ENCODE results near the gene EIF5B. TPM values are rescaled to one million over a fixed set of nuclear protein-coding genes. Genes with fewer than 3 reads are reported as not detected.

The EIF5B gene
- total and polyA plus RNA-seq, 2 experiments from 2014 or later: 34.2 to 108 TPM

GRCh38 chr2:99350194-99350593 lies 13.0 kb downstream of the EIF5B start:
- no peak for DNase-seq (ENCODE audit: low spot score)
- no peak overlapping the region for H3K4me2 ChIP-seq
- Mint-ChIP-seq H3K9me3 (no peaks in the 10 kb centered on the region), H3K27me3 (ENCODE audit: insufficient read depth, low read depth, poor library complexity) (no peaks in the 10 kb centered on the region), H3K27ac (no peak overlapping the region), H3K4me3 (no peak overlapping the region), H3K36me3 (ENCODE audit: low read depth) (no peaks in the 10 kb centered on the region), H3K4me1 (peaks cover 2% of the 10 kb centered on the region; the same call in 2 of the 3 replicates)
- H3K27ac ChIP-seq (ENCODE audit: low read depth): no peak overlapping the region
- no peaks in the 10 kb centered on the region for H3K36me3 ChIP-seq (ENCODE audit: insufficient read depth)
- H3K79me2 ChIP-seq (replicated peaks; ENCODE audit: insufficient read depth): peaks cover 100% of the 10 kb centered on the region
- H3K9me2 ChIP-seq (ENCODE audit: insufficient read depth): no peaks in the 10 kb centered on the region
- H4K20me1 ChIP-seq (replicated peaks; ENCODE audit: insufficient read depth): peaks cover 58% of the 10 kb centered on the region
- H3F3A ChIP-seq (replicated peaks; ENCODE audit: low read depth): no peaks in the 10 kb centered on the region
- no peaks in the 10 kb centered on the region for H3K4me1 ChIP-seq (ENCODE audit: insufficient read depth)
- H3K4me3 ChIP-seq: no peak overlapping the region
- no peak for ATAC-seq
- H3K27me3 ChIP-seq (ENCODE audit: insufficient read depth): no peaks in the 10 kb centered on the region
- TF ChIP-seq EZH2 (IDR thresholded peaks at IDR 0.05; ENCODE audit: low read depth, unreplicated experiment) (no peak), NANOG (IDR thresholded peaks at IDR 0.05; ENCODE audit: borderline replicate concordance) (no peak), EZH2phosphoT487 (IDR thresholded peaks at IDR 0.05; ENCODE audit: unreplicated experiment) (no peak), STAT1 (IDR thresholded peaks at IDR 0.05; ENCODE audit: unreplicated experiment) (no peak), ZNF114 (CRISPR knock-in tag; IDR thresholded peaks at IDR 0.05) (no peak), ZNF331 (CRISPR knock-in tag; IDR thresholded peaks at IDR 0.05; ENCODE audit: low read depth) (no peak), POLR2AphosphoS5 (IDR thresholded peaks at IDR 0.05; ENCODE audit: low read depth) (no peak)
- TF ChIP-seq, protein P1, sequence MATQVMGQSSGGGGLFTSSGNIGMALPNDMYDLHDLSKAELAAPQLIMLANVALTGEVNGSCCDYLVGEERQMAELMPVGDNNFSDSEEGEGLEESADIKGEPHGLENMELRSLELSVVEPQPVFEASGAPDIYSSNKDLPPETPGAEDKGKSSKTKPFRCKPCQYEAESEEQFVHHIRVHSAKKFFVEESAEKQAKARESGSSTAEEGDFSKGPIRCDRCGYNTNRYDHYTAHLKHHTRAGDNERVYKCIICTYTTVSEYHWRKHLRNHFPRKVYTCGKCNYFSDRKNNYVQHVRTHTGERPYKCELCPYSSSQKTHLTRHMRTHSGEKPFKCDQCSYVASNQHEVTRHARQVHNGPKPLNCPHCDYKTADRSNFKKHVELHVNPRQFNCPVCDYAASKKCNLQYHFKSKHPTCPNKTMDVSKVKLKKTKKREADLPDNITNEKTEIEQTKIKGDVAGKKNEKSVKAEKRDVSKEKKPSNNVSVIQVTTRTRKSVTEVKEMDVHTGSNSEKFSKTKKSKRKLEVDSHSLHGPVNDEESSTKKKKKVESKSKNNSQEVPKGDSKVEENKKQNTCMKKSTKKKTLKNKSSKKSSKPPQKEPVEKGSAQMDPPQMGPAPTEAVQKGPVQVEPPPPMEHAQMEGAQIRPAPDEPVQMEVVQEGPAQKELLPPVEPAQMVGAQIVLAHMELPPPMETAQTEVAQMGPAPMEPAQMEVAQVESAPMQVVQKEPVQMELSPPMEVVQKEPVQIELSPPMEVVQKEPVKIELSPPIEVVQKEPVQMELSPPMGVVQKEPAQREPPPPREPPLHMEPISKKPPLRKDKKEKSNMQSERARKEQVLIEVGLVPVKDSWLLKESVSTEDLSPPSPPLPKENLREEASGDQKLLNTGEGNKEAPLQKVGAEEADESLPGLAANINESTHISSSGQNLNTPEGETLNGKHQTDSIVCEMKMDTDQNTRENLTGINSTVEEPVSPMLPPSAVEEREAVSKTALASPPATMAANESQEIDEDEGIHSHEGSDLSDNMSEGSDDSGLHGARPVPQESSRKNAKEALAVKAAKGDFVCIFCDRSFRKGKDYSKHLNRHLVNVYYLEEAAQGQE (IDR thresholded peaks at IDR 0.05; ENCODE audit: unreplicated experiment): no peak
- TF ChIP-seq, protein P2, sequence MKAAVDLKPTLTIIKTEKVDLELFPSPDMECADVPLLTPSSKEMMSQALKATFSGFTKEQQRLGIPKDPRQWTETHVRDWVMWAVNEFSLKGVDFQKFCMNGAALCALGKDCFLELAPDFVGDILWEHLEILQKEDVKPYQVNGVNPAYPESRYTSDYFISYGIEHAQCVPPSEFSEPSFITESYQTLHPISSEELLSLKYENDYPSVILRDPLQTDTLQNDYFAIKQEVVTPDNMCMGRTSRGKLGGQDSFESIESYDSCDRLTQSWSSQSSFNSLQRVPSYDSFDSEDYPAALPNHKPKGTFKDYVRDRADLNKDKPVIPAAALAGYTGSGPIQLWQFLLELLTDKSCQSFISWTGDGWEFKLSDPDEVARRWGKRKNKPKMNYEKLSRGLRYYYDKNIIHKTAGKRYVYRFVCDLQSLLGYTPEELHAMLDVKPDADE (IDR thresholded peaks at IDR 0.05): no peak
- H2AFZ ChIP-seq: no peak overlapping the region

- H3K9me3 Mint-ChIP-seq: no peaks in the 10 kb centered on the region
Observed at GRCh38 chr2:99354070-99354469, 16.9 kb downstream of the EIF5B start.

More at GRCh38 chr2:99354070-99354469, 16.9 kb downstream of the EIF5B start:
- TF ChIP-seq ZNF462 (CRISPR knock-in tag; IDR thresholded peaks at IDR 0.05) (no peak), CREB1 (CRISPR knock-in tag; IDR thresholded peaks at IDR 0.05; ENCODE audit: low read depth) (no peak), NANOG (IDR thresholded peaks at IDR 0.05; ENCODE audit: borderline replicate concordance) (no peak), POLR2AphosphoS5 (IDR thresholded peaks at IDR 0.05; ENCODE audit: low read depth) (no peak)
- Histone ChIP-seq H3K4me1 (ENCODE audit: insufficient read depth) (peaks cover 15% of the 10 kb centered on the region), H3K4me3 (no peak overlapping the region), H3K36me3 (ENCODE audit: insufficient read depth) (no peaks in the 10 kb centered on the region), H3K27me3 (ENCODE audit: insufficient read depth) (no peaks in the 10 kb centered on the region), H3K4me2 (no peak overlapping the region), H3K79me2 (replicated peaks; ENCODE audit: insufficient read depth) (peaks cover 100% of the 10 kb centered on the region), H3K9me2 (ENCODE audit: insufficient read depth) (no peaks in the 10 kb centered on the region), H2AFZ (no peak overlapping the region), H4K20me1 (replicated peaks; ENCODE audit: insufficient read depth) (peaks cover 56% of the 10 kb centered on the region), H3F3A (replicated peaks; ENCODE audit: low read depth) (no peaks in the 10 kb centered on the region), H3K27ac (ENCODE audit: low read depth) (no peak overlapping the region)
- DNase-seq (ENCODE audit: low spot score) (no peak), ATAC-seq (no peak)
- Mint-ChIP-seq H3K4me3 (no peak overlapping the region), H3K4me1 (peaks cover 10% of the 10 kb centered on the region; the same call in 2 of the 3 replicates), H3K36me3 (ENCODE audit: low read depth) (no peaks in the 10 kb centered on the region), H3K27me3 (ENCODE audit: insufficient read depth, low read depth, poor library complexity) (no peaks in the 10 kb centered on the region), H3K27ac (no peak overlapping the region)
